GM21423 (cell line): ENCODE measurements around the gene SERPINF2.
"Not testable (repeated sequence)": the region's sequence is repeated elsewhere in the genome, so short reads cannot be mapped to it uniquely, and the experiment has no call there.

ENCODE experiments used
- ATAC-seq: cut with Tn5 transposase; IDR thresholded peaks from one replicate; pipeline ENCODE4 v1.9.1; 2021; ENCODE audit warnings: mild to moderate bottlenecking, moderate library complexity; ENCODE audit not compliant: unreplicated experiment

The SERPINF2 gene

DNA sequence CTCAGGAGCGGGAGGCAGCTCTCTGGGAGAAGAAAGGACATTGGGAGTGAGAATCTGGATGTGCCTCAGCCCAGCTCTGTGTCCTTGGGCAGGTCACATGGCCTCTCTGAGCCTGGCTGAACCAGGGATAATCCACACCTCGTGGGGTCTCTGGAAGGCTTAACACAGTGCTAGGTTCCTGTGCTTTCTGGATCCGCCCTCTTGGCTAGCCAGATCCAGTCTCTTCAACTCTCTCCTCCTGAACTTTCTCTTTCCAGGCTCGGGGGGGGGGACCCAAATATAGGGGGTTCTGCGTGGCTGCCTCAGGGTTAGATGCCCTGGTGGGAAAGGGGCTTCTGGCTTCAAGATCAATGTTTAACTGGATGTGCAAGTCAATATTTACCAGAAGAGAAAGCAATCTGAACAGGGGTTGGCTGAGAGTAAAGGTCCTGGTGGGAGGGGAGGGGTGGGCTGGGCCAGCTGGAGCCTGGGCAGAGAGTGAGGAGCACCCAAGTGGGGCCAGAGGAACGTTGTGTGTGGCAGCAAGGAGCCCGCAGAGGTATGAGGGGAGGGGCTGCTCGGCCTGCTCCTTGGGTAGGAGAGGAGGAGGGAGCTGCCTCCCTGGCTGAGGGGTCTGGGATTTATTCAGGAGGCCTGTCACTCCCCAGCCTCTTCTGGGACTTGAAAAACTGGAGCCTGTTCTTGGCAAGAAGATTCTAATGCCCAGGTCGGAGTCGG lies at the start of gene SERPINF2:
SERPINF2 (plus strand) TSS at position 501 of the 717 bp plus-strand sequence. CDS start 2,125 bp downstream, outside the sequence.
- no peak for ATAC-seq

DNA sequence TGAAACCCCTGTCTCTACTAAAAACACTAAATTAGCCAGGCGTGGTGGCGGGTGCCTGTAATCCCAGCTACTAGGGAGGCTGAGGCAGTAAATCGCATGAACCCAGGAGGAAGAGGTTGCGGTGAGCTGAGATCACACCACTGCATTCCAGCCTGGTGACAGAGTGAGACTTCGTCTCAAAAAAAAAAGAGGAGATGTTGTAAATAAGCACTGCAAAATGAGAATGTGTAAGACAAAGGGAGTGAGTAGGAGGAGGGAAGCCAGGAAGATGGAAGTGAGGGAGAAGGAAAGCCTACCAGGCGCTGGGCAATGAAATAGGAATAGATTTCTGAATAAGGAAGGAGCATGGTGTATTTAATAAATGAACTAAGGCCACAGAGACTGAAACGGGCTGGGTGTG lies 49.3 kb upstream of the SERPINF2 start:
- ATAC-seq, result no peak

DNA sequence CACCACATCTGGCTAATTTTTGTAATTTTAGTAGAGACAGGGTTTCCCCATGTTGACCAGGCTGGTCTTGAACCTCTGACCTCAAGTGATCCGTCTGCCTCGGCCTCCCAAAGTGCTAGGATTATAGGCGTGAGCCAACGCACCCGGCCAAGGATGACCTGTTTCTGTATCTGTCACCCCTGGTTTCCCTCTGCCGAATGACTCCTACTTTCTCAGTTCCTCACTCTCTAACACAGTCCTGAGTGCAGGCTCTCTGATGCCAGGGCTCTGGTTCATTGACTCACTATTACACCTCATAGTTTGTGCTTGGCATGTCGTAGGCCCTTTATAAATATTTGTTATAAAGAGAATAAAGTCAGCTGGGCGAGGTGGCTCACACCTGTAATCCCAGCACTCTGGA lies 47.3 kb upstream of the SERPINF2 start:
- no peak for ATAC-seq

DNA sequence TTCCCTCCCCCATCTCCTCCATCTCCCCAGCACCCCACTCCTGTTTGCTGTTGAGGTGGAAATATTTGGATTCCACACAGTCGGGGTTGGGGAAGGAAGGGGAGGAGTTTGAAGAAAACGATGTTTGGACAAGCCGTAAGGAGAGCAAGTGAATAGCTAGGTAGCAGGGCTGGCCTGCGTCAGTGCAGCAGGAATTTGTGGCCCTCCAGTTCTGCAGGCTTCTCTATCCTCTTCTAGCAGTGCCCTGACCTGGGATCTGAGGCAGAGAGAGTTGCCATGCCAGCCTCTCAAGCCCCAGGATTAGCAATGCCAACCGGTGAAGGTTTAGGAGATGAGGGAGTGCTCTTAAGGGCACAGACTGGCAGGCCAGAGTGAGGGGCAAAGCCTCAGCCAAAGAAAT lies 45.0 kb upstream of the SERPINF2 start:
- no peak for ATAC-seq

DNA sequence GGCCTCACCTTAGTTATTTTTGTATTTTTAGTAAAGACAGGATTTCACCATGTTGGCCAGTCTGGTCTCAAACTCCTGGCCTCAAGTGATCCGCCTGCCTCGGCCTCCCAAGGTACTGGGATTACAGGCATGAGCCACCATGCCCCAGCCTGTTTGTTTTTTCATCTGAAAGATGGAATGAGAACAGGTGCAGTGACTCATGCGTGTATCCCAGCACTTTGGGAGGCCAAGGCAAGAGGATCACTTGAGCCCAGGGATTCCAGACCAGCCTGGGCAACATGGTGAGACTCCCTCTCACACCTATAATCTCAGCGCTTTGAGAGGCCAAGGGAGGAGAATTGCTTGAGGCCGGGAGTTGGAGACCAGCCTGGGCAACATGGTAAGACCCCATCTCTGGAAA lies 42.8 kb upstream of the SERPINF2 start:
- not testable (repeated sequence) for ATAC-seq

DNA sequence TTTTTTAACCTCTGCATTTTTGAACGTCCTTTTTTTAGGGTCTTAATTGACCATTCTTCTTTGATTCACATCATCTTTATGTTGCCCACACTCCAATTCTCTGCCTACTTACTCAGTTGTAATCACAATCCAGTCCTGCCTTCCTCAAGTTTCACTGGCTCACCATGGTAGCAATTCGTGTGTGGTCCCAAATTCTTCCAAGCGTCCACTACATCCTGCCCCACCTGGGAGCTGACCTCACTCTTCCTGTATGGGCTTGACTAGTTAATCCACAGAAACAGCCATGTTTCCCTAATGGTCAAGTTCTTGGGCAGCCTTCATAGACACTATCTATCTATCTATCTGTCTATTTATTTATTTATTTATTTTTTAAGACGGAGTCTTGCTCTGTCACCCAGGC lies 39.6 kb upstream of the SERPINF2 start:
- no peak for ATAC-seq

DNA sequence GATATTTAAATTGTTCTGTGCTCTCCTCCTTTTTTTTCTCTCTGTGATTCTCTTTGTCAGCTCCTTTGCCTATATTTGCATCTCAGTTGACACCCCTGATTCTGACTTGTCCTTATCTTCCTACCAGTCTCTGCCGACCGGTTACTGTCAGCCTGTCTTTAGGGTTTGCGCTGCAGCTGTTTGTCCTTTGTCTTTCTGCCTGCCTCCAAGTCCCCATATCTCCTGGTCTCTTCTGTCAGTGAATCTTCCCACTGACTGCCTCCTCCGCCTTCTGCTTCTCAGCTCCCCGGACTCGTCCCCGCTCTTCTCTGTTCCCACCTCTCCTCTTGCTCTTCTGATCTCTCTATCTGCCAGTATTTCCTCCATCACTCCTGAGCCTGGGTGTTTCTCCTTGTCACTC lies 37.7 kb upstream of the SERPINF2 start:
- ATAC-seq, result no peak

DNA sequence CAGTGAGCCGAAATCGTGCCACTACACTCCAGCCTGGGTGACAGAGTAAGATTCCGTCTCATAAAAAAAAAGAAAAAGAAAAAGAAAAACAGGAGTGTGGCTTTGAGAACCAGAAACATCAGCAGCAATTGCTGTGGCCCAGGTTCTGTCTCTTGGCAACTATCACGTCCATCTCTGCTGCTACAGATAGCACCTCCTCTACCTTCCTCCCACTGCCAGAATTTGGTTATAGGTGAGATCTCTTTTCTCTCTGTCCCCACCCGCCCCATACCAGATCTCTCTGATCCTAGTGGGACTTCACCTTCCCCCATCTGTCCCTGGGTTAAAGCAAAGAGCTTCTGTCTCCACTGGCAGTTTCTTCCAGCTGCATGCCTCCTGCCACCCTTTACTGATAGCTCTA lies 35.6 kb upstream of the SERPINF2 start:
- ATAC-seq, result no peak

DNA sequence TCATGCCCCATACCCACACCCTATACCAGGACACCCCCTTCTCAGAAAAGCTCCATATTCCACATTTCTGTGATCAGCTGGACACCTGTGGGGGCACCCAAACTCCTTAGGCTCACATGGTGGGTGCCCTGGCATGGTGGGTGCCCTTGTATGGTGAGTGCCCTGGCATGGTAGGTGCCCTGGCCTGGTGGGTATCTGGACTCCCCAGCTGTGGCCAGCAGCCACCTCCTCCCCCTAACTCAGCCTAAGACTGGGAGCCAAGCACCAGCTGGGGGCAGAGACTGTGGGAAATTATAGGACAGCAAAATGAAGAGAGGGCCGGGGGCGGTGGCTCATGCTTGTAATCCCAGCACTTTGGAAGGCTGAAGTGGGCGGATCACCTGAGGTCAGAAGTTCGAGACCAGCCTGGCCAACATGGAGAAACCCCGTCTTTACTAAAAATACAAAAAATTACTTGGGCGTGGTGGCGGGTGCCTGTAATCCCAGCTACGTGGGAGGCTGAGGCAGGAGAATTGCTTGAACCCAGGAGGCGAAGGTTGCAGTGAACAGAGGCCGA lies 33.8 kb upstream of the SERPINF2 start:
- not testable (repeated sequence) for ATAC-seq

DNA sequence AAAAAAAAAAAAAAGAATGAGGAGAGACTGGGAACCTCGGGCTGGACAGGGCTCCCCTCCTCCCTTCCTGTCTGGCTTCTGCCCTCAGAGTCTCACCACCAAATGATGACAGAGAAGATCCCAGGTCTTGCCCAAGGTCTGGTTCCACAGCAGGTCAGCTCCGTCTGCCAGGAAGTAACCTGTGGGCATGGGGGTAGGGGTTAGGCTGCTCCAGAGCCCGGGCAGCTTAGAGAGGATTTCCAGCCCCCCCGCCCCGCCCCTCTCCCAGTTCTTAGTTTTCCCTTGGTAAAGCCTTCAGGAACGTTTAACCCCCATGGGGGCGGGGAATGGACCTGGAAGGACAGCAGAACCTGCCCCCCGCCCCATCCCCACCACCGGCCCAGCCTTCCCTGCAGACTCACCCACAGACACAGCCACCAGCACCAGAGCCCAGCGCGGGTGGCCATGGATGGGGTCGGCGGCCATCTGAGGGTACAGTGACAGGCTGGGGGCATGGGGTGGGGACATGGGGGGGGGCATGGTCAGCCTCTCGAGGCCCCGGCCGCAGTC lies 33.2 kb upstream of the SERPINF2 start:
- ATAC-seq, result no peak

DNA sequence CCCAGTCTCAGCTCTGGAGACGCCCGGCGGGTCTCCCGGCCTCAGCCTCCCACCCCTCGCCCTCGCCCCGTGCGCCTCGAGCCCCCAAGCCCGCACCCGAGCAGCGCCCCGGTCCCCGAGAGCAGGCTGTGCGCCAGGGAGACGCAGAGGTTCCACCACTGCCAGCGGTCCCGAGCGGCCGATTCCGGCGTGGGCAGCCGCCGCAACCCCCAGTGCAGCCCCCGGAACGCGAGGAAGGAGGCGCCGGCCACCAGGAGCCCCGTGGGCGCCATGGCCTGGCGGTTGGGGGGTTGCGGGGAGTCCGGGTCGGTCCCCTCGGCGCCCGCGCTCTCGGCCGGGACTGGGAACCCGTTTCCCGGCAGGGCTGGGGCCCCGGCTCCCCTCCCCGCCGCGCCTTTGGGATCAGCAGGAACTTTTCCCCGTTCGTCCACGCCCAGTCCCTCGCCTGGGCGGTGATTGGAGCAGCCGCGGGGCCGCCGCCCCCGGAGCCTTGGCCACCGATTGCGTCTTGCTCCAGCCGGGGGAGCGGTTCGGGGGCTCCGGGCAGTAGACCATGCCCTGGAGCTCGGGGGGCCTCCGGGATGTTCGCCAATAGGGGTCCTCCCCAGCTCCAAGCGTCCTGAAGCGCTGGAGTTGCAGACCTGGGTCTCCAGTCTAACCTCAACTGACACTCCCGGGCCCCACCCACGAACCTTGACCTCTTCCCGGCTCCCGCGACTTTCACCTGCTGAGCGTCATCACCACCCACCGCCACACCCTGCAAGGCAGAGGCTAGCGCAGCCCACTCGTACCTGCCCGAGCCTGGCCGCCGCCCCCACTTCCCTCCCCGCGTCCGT lies 32.5 kb upstream of the SERPINF2 start, which contains the start of gene TLCD2:
TLCD2 (minus strand) TSS at position 407 of the 836 bp plus-strand sequence; CDS start at position 272, 135 bp downstream.
- ATAC-seq, result no peak

DNA sequence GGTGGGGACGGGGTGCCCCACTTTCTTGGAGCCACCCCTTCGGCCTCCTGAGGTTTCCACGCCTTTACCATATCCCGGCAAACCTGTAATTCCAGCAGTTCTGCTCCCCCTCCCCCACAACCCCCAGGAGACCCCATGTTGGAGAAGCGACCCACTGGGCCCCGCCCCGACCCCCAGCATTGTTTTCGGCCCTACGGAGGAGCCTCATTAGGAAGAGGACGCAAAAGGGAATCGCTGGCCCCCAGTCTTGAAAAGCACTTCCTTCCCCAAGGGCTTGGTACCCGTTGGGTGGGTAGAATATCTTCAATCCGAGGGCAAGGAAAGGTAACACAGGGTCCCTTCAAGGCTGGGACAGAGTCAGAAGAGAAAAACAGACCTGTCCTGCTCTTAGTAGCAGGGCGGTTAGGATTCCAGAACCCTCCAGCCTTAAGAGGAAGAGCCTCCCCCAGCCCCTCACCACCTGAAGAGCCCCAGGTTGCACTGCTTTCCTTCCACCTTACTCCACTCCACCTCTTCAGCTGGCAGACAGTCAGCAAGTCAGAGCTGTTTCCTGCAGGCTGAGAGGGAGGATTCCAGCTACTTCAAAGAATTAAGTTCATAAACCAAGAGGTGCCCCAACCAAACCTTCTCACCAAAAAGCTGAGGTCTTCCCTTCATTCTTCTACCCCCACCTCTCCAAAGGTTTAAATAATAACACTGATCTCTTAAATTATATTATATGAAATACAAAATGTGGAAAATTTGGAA lies 31.7 kb upstream of the SERPINF2 start:
- no peak for ATAC-seq

DNA sequence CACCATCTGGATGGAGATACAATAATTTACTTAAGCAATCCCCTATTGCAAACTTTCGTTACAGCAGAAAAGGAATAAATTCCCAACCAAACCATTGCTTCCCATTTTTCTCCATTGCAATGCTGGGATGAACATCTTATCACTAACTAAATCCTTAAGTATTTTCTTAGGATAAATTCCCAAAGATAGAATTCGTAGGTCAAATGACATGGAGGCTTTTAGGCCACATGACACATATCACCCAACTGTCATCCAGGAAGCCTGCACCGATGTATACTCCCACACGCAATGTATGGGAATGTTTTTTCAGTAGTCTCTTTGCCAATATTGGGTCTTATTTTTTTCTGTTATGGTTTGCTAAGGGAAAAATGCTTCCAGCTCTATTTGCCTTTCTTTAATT lies 30.9 kb upstream of the SERPINF2 start:
- ATAC-seq, result no peak

DNA sequence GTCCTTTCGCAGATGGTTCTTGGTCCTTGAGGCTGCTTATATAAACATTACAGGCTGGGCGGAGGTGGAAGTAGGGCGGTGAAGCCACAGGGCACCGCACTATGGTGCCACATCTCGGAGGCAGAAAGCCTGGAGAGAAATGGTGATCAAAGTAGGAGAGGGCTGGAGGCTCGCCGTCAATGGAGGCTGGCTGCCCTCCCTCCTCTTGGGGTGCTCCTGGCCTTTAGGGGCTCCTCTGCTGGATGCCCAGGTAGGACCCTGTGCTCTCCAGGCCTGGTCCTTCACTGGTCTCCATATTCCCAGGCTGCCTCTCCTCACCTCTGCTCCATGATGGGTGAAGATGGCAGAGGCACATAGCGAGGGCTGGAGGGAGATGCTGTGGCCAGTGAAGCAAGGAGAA lies 30.4 kb upstream of the SERPINF2 start:
- no peak for ATAC-seq

DNA sequence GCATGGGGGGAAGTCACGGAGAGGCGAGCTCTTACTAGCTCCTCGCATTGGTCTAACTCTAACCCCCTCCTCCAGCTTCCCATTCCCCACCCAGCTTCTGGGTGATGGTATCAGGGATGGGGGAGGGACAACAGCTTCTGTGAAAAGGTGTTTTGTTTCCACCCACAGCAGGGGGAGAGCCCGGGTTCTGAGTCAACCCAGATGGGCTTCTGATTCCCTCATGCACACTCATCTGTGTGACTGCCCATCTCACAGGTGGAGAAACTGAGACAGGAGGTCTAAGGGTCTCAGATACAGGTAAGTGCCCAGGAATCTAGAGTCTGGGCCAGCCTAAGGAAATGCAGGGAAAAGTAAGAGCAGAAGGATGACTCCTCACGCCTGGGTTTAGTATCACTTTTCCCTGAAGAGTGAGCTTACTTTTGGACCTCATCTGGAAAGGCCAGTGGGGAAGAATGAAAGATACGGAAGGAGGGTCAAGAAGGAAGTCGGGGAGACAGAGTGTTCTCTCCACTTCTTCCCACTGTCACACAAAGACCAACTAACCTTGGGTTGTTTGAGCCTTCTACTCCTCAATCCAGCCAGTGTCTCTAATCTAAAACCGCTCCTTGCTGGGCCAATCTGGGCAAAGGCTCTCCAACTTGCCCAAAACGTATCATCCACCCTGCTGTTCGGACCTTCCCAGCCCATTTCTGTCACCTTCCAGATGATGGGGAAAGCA lies 29.4 kb upstream of the SERPINF2 start:
- ATAC-seq, result no peak

DNA sequence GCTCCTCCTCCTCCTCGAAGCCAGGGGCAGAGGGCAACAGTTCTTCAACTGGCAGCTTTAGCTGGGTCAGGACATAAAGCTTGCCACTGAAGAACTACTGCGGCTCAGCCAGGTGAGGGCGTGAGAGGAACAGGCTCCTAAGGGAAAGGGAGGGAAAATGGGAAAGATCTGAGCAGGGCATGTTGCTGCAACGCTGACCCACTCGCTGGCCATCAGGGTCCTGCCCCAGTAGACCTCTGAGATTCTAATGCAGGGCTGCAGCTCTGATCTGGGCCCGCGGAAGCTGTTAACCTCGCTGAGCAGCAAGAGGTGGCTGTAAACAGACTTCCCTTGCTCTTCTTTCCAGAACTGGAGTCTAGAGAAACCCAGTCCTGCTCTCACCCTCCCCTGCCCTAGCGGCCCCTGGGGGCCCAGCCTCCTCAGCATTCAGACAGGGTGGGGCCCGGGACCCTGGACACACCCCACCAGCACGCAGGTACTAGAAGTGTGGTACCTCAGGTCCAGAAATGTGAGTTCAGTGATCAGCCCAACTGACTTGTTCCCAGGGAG lies 28.7 kb upstream of the SERPINF2 start:
- ATAC-seq, result no peak

DNA sequence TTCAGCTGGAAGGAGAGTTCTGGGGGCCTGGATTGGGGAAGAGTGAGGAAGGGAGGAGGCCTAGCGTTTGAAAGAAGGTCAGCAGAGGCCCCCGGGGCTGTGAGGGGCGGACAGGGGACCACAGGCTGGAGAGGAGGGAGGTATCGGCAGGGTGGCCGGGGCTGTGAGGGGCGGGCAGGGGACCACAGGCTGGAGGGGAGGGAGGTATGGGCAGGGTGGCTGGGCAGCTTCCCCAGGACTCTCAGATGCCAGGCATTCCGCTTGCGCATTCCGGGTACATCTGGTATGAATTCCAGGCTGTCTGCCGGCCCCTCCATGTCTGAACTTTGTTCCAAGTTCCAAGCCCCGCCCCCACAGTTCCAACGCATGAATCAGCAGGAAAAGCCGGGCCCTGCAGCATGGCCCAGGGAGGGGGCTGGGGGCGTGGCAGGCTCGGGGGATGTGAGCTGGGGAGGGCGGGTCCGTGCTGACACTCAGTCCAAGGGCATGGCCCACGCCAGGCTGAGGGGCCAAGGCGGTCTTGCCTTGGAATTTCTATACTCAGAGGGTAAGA lies 28.2 kb upstream of the SERPINF2 start:
- ATAC-seq, result no peak

DNA sequence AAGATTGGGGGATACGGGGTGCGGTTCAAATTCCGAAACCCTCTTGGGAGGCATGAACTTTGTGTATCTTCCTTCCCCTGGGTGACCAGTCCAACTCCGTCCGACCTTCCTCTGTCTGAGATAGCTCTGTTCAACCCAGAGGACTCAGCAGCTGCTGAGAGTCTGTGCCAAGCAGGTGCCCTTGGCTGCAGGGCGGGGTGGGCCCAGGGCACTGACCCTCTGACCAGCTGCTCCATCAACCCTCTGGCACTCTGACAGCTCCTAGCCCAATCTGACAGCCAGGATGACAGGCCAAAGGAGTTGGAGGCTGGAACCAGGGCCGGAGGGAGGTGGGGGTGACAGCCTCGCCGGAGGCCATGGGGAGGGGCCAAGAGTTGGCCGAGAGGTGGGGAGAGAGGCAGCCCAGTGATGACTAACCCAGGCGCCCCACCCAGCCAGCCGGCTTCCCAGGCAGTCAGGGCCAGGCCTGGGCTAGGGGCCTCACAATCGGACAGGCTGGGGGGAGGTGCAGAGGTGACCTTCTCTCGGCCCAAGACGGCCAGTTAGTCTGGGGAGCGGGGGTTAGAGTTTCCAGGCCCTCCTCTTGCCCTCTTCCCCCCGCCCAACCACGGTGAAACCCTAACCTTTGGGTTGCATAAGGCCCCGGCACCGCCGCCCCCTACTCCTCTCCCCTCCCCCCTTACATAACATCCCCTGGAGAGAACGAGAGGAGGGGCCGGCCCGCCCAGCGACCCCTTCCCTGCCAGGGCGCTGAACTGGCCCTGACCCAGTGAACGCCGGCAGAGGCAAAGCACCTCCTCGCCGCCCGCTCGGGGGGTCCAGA lies 27.5 kb upstream of the SERPINF2 start:
- no peak for ATAC-seq

DNA sequence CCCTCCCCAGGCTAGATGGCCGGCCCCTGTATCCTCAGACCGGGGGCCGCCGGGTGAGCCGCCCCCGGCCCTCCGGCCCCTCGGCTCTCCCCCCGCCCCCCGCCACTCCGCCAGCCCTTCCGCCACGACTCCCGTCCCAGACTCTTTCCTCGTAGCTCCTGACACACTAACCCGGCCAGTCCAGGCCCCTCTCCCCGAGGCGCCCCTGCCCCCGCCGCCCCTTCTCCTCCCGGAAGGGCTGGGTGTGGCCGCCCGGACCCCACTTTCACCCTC lies 26.9 kb upstream of the SERPINF2 start:
- no peak for ATAC-seq
